ENCODE measurements around the gene ARHGEF28.

ARHGEF28 gene

DNA sequence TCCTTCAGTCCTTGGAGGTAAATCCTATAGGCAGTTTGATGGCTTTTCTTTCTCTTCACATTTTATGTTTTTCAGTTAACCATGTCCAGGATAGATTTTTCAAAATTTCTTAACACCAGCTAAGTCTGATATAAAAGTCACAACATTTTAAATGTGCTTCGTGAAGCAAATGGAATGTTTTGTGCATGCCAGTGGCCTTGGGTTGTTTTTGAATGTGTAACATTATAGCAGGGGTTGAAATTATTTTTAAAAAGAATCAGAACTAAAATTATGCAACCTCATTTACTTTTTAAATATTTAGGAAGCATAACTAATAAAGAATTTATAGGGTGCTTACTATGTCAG, 201.1 kb downstream of the ARHGEF28 start:
- TF ChIP-seq SPI1 (IDR thresholded peaks at IDR 0.05; ENCODE audit: borderline replicate concordance, low read depth) (no peak), REST (IDR thresholded peaks at IDR 0.05; ENCODE audit: insufficient replicate concordance, low read depth) (no peak), GABPA (IDR thresholded peaks at IDR 0.05; ENCODE audit: low read depth) (no peak), POLR2AphosphoS5 (IDR thresholded peaks at IDR 0.05; ENCODE audit: low read depth) (no peak)
- TF ChIP-seq, protein P1, sequence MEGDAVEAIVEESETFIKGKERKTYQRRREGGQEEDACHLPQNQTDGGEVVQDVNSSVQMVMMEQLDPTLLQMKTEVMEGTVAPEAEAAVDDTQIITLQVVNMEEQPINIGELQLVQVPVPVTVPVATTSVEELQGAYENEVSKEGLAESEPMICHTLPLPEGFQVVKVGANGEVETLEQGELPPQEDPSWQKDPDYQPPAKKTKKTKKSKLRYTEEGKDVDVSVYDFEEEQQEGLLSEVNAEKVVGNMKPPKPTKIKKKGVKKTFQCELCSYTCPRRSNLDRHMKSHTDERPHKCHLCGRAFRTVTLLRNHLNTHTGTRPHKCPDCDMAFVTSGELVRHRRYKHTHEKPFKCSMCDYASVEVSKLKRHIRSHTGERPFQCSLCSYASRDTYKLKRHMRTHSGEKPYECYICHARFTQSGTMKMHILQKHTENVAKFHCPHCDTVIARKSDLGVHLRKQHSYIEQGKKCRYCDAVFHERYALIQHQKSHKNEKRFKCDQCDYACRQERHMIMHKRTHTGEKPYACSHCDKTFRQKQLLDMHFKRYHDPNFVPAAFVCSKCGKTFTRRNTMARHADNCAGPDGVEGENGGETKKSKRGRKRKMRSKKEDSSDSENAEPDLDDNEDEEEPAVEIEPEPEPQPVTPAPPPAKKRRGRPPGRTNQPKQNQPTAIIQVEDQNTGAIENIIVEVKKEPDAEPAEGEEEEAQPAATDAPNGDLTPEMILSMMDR (IDR thresholded peaks at IDR 0.05; ENCODE audit: insufficient read depth, low read length), result no peak
- Histone ChIP-seq H3K4me3 (replicated peaks; ENCODE audit: insufficient read depth, low read length) (no peak overlapping the region), H3K27me3 (ENCODE audit: insufficient read depth, poor library complexity, severe bottlenecking) (no peaks in the 10 kb centered on the region), H3K27ac (replicated peaks) (no peak overlapping the region)
- DNase-seq (ENCODE audit: low read depth in 1 of 2, low spot score in 1 of 2), result no peak

GRCh38 chr5:73828465-73828864, 202.5 kb downstream of the ARHGEF28 start:
- TF ChIP-seq SPI1 (IDR thresholded peaks at IDR 0.05; ENCODE audit: borderline replicate concordance, low read depth) (no peak), REST (IDR thresholded peaks at IDR 0.05; ENCODE audit: insufficient replicate concordance, low read depth) (no peak)
- DNase-seq (ENCODE audit: low read depth in 1 of 2, low spot score in 1 of 2), result no peak
- H3K4me3 ChIP-seq (replicated peaks; ENCODE audit: insufficient read depth, low read length), result no peak overlapping the region

DNA sequence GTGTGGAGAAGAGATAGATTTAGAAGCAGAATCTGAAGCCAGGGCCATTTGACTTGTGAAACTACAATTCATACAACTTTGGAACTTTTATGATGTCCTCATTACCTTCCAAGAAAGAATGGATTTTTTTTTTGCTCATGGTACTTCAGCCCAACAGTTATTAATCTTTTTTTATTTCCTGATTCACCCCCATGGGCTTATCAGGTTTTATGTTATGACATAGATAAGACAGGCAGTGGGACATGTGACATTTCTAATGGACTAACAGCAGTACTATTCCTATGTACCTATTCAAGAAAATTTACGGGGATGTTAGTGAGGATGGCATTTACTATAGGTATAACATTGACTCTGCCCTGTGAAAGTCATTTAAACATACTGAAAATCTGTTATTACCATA, 204.7 kb downstream of the ARHGEF28 start:
- TF ChIP-seq POLR2AphosphoS5 (IDR thresholded peaks at IDR 0.05; ENCODE audit: low read depth) (no peak), REST (IDR thresholded peaks at IDR 0.05; ENCODE audit: insufficient replicate concordance, low read depth) (no peak), SPI1 (IDR thresholded peaks at IDR 0.05; ENCODE audit: borderline replicate concordance, low read depth) (no peak), GABPA (IDR thresholded peaks at IDR 0.05; ENCODE audit: low read depth) (no peak)
- TF ChIP-seq, protein P1 (IDR thresholded peaks at IDR 0.05; ENCODE audit: insufficient read depth, low read length), result no peak
- no peak for DNase-seq (ENCODE audit: low read depth in 1 of 2, low spot score in 1 of 2)
- no peak overlapping the region for H3K27ac ChIP-seq (replicated peaks)
- no peak overlapping the region for H3K4me3 ChIP-seq (replicated peaks; ENCODE audit: insufficient read depth, low read length)
- no peaks in the 10 kb centered on the region for H3K27me3 ChIP-seq (ENCODE audit: insufficient read depth, poor library complexity, severe bottlenecking)

More at GRCh38 chr5:73828465-73828864, 202.5 kb downstream of the ARHGEF28 start:
- Histone ChIP-seq H3K27me3 (ENCODE audit: insufficient read depth, poor library complexity, severe bottlenecking) (no peaks in the 10 kb centered on the region), H3K27ac (replicated peaks) (no peak overlapping the region)

GRCh38 chr5:73831066-73831465, 205.1 kb downstream of the ARHGEF28 start:
- DNase-seq (ENCODE audit: low read depth in 1 of 2, low spot score in 1 of 2), result no peak
- TF ChIP-seq GABPA (IDR thresholded peaks at IDR 0.05; ENCODE audit: low read depth) (no peak), REST (IDR thresholded peaks at IDR 0.05; ENCODE audit: insufficient replicate concordance, low read depth) (no peak), POLR2AphosphoS5 (IDR thresholded peaks at IDR 0.05; ENCODE audit: low read depth) (no peak)
- H3K27ac ChIP-seq (replicated peaks), result no peak overlapping the region
- H3K27me3 ChIP-seq (ENCODE audit: insufficient read depth, poor library complexity, severe bottlenecking), result no peaks in the 10 kb centered on the region
- H3K4me3 ChIP-seq (replicated peaks; ENCODE audit: insufficient read depth, low read length), result no peak overlapping the region

All from HL-60 (cell line).